Measurements from ENCODE around the gene HELZ.
"Not testable (repeated sequence)": the region's sequence is repeated elsewhere in the genome, so short reads cannot be mapped to it uniquely, and the experiment has no call there.

HELZ gene

DNA sequence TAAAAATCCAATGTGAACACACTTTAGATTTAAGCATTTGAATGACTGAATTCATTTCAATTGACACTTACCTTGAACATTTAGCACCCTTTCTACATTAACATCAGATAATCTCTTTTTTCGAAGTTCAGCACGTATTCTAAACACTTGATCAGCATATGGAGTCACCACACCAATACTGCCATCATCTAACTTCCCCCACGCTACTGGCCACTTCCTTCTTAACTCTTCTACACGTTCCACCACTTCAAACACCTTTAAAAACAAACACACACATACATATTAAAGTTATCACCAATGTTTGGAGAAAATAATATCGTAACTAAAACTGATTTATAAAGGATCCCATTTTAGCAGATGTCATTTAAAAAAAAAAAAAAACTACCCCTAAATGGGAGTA lies 107.1 kb downstream of the HELZ start:
- DNase-seq, result no peak

DNA sequence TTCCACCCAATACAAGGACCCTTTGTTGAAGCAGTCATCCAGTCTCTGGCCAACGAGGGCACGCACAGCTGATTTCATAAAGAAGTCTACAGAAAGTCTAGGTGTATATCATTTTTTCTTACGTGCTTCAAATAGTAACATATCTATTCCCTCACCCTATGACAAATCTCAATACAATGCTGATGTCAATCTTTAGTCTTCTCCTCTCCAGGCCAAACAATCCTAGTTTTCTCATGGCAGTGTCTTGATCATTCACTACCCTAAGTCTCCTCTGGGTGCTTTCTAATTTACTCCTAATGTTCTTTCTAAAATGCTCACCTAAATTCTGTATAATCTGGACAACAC lies 108.0 kb downstream of the HELZ start:
- DNase-seq, result no peak

- DNase-seq, result no peak
These were observed 108.6 kb downstream of the HELZ start for GRCh38 chr17:67136191-67137025.

DNA sequence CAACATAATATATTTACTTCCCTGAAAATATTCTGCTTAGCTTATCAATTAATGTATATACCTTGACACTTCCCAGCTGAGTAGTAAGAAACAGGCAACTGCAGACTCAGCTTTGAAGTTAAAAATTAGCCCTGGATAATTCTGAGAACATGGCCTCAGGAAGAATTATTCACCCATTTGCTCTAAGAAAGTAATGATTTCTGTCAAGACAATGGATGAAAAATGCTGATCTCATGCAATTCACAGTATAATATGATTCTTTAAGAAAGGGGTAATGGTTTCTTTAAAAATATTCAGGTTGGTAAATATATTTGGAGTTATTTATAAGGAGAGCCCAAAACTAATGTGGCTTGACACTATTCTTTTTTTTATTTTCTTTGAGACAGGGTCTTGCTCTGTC lies 111.8 kb downstream of the HELZ start:
- peak in 1 of 3 experiments; percentile 46 for DNase-seq

GRCh38 chr17:67132366-67132765 lies 112.6 kb downstream of the HELZ start:
- peak in 2 of 3 experiments; percentile 69 to 94 for DNase-seq

DNA sequence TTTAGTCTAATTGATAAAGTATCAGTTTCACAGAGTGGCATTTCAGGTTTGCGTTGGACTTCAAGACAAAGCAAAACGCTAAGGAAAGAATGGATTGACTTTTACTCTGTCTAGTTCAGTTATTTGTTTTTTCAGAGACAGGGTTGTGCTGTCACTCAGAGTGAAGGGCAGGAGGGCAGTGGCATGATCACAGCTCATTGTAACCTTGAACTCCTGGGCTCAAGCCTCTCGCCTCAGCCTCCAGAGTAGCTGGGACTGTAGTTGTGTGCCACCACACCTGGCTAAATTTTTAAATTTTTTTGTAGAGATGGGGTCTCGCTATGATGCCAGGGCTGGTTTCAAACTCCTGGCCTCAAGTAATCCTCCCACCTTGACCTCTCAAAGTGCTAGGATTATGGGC lies 114.2 kb downstream of the HELZ start:
- no peak for DNase-seq

GRCh38 chr17:67129283-67129682 lies 115.7 kb downstream of the HELZ start:
- DNase-seq, result no peak

GRCh38 chr17:67128700-67129099 lies 116.3 kb downstream of the HELZ start:
- no peak for DNase-seq

DNA sequence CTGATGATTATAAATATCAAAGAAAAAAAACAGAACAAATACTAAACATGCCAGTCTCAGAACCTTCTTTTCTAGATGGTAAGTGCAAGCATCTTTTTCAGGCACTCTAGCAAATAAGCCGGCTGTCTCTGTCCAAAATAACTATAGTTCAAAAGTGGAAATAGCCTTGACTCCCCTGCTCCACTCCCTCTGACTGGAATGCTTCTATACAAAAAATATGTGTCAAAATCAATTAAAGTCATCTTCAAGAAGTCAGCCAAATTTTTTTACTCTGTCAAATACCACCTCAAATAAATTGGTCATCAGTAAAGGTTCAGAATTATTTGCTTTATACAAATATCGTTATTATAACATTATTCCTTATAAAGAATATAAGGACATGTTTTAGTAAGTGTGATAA lies 117.1 kb downstream of the HELZ start:
- DNase-seq, result no peak

DNA sequence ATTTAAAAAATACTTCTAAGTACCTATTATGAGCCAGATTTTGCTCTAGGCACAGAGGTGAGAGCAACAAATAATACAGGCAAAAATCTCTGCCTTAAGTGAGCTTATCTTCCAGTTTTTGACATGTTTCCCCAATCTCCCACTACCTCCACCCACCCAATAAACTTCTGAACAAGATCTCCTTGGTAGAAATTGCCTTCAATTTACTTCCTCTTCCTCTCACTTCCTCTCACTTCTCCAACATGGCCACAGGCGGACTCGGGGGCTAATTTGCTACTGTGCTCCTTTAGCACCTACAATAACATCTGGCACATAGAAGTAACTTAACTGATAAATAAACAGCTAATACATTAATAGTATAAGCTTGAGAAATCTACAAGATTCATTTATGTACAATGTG lies 118.0 kb downstream of the HELZ start:
- no peak for DNase-seq

DNA sequence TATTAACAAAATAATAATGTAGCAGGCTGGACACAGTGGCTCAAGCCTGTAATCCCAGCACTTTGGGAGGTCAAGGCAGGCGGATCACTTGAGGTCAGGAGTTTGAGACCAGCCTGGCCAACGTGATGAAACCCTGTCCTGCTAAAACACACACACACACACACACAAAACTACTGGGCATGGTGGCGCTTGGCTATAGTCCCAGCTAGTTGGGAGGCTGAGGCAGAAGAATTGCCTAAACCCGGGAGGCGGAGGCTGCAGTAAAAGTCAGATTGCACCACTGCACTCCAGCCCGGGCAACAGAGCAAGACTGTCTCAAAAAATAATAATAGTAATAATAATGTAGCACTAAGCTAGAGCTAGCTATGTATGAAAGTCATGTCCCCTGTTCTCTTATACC lies 118.5 kb downstream of the HELZ start:
- DNase-seq, result not testable (repeated sequence)

DNA sequence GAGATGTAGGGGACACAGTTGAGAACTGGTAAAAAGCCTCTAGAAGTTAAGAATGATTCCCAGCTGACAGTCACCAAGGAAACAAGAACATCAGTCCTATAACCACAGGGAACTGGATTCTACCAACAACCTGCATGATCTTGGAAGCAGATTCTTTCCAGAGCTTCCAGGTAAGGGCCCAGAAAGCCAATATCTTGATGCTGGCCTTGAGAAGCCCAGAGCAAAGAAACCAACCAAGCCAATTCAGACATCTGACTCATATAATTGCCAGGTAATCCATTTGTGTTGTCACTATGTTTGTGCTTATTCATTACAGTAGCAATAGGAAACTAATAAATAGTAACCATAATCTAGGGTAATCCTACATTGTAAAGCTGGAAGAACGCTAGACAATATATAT lies 119.1 kb downstream of the HELZ start:
- no peak for DNase-seq

DNA sequence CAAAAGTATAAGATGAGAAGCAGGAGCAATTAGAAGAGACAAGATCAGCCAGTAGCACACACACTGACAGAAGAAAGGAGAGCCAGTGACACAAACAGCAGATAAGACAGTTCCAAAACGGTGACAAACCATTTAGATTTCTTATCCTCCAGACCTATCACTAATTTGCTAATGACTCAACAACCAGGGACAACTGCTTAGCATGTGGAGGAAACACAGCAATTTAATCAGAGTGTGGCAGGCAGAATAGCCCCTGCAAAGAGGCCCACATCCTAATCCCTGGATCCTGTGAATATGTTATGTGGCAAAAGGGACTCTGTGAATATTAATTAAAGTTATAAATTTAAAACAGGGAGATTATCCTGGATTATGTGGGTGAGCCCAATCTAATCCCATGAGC lies 119.6 kb downstream of the HELZ start:
- DNase-seq, result peak in 1 of 3 experiments; percentile 19

DNA sequence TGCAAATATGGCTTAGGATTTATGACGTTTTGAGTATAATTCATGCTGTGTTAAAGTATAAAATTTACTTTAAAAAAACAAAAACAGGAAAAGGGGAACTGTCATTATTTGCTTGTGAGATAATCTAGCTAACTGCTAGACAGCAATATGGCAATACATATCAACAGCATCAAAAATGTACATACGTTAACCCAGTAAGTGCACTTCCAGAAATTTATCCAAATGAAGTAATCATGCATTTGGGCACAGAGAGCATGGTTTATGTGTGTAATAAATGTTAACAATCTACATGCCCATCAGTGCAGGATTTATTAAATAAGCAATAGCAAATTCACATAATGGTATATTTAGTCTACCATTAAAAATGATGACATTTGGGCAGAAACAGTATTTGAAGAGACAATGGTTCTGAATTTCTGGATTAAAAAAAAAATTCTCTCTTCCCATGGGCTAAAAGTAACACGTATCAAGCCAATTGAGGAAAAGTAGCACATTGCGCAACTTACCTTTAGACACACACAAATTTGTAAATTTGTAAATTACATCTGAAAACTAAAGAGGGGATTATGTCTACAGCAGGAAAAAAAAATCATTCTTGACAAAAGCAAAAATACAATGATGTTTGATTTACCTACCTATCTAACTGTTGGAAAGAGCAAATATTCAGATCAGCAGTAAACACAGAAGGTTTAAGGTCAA lies 120.4 kb downstream of the HELZ start:
- DNase-seq, result no peak

DNA sequence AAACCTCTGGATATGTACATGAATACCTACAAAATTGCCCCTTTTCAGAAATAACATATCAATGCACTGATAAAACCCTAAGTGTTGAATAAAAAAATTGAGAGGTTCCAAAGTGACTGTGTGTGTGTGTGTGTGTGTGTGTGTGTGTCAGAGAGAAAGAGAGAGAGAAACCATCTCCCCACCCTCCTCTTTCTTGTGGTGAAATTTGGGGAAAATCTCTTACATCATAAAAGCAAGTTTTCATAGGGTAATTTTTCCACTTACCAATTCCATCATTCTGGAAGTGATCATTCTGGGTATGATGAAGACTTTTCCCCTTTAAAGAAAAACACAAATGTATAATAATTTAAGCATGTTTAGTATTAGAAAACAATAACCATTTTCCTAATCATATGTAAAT lies 121.3 kb downstream of the HELZ start:
- DNase-seq, result no peak

DNA sequence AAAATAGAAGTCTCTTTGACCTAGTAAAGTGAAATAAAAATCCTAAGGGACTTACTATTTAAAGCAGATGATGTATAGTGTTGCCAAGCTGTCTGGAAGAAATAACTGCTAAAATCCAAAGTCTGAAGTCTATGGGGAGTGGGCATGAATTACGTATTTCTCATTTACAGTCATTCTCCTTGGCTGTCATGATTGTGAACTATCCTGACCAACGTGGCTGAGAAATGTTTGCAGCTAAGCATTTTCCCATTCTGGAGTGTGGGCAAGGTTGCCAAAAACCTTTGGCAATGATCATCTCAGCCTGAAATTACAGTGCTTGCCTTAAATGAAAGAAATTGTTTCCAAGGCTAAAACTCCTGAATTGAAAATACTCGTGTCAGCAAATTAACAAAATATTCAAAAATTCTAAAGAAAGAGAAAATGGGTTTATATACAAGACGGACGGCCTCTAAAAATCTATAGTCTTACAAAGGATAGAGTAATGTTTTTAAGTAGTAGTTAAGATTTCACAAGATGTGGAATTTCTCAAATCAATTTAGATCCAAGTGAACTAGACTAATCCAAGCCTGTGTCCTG lies 123.6 kb downstream of the HELZ start:
- DNase-seq, result no peak

- DNase-seq, result no peak
These were observed 125.9 kb downstream of the HELZ start for GRCh38 chr17:67119102-67119501.

GRCh38 chr17:67116045-67116575 lies 128.9 kb downstream of the HELZ start:
- no peak for DNase-seq

DNA sequence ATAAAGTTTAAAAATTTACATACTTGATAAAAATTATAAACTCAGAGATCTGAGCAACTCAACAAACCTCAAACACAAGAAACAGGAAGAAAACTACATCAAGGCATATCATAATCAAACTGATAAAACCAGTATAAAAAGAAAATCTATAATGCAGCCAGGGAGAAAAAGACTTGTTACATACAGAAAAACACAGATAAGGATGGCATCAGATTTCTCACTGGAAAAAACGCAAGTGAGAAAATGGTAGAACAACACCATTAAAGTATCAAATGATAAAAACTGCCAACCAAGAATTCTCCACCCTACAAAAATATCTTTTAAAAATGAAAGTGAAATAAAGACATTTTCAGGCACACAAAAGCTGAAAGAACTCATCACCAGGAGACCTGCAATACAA lies 129.6 kb downstream of the HELZ start:
- no peak for DNase-seq

GRCh38 chr17:67113486-67113885 lies 131.5 kb downstream of the HELZ start:
- no peak for DNase-seq

GRCh38 chr17:67111808-67112207 lies 133.2 kb downstream of the HELZ start:
- DNase-seq, result no peak

- DNase-seq, result no peak
These were observed 133.7 kb downstream of the HELZ start for GRCh38 chr17:67111327-67111726.

DNA sequence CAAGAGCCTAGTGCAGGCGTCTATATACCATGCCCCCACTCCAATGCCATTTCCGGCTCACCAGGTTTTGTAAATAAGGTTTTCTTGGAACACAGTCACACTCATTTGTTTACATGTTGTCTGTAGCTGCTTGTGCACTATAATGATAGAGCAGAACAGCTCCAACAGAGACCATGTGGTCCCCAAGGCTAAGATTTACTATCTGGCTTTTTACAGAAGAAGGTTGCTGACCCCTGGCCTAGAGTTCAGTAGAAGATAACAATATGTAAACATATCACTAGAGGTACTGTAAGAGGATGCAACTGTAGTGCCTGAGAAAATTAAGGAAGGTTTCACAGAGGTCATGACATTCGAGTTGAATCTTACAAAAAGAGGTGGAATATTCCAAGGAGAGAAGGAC lies 134.4 kb downstream of the HELZ start:
- peak in 1 of 3 experiments; percentile 38 for DNase-seq

DNA sequence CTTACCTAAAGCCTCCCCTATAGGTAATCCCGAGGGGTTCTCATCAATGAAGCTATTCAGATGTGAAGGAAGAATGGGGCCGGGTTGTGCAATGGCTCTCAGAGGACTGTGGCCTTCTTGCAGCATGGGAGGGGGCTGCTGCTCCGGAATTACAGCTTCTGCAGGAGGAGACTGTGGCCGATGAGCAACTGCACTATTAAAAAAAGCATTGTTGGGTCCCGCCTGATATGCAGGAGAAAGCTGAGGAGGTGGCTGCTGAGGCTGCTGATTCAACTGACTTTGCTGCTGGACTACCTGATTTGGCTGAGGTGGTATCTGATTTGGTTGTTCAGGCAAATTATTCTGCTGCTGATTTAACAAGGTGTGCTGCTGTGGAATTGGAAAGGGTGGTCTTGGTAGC lies 135.9 kb downstream of the HELZ start:
- DNase-seq, result no peak
